Erythroblast (primary cell): ENCODE data around the gene POTED.
"Not testable (repeated sequence)": the region's sequence is repeated elsewhere in the genome, so short reads cannot be mapped to it uniquely, and the experiment has no call there.

Experiments
- GATA1 ChIP-seq: IDR thresholded peaks from 2 replicates; pipeline ENCODE4 v1.6.1; 2011; ENCODE audit warnings: low read depth, mild to moderate bottlenecking, control low read depth, low read length, moderate library complexity
- POLR2A ChIP-seq: IDR thresholded peaks from 2 replicates; pipeline ENCODE4 v1.6.1; 2011; ENCODE audit warnings: mild to moderate bottlenecking, low read length

DNA sequence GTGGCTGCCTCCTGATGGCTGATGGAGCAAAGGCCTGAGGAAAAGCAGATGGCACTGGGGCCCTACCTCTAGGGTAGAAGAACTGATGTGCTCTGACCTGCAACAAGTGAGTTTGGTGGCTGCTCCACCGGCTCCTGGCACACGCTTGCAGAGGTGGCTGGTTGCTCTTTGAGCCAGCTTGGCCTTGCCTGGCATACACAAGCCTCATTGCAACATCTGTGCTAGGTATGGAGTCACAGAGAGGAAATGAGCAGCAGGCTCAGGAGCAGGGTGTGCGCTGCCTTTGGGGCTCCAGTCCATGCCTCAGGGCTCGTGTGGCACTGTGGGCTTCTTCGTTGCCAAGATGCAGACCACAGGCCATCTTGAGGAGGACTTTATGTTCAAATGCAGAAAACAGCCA lies 40.5 kb downstream of the POTED start:
- TF ChIP-seq POLR2A, GATA1: not testable (repeated sequence)
